Stromal cell of bone marrow (primary cell): ENCODE data around the gene BTD.
A peak's percentile ranks its signal among the peaks of the same experiment; 100 is the strongest.

Experiments
- DNase-seq: peaks from one replicate; pipeline ENCODE4 v3.0.0-alpha.2; 2012; ENCODE audit warnings: low read depth

The BTD gene

GRCh38 chr3:15637131-15637951 lies 35.8 kb downstream of the BTD start:
- no peak for DNase-seq

- DNase-seq: no peak
Observed at GRCh38 chr3:15638193-15638890, 36.8 kb downstream of the BTD start.

- no peak for DNase-seq
Observed at GRCh38 chr3:15638891-15639262, 37.3 kb downstream of the BTD start.

GRCh38 chr3:15645246-15645645 lies 43.7 kb downstream of the BTD start:
- DNase-seq: no peak

GRCh38 chr3:15645740-15646501 lies 44.4 kb downstream of the BTD start:
- DNase-seq: peak; percentile 70

- peak; percentile 99 for DNase-seq
Observed at GRCh38 chr3:15646851-15647511, 45.4 kb downstream of the BTD start.

DNA sequence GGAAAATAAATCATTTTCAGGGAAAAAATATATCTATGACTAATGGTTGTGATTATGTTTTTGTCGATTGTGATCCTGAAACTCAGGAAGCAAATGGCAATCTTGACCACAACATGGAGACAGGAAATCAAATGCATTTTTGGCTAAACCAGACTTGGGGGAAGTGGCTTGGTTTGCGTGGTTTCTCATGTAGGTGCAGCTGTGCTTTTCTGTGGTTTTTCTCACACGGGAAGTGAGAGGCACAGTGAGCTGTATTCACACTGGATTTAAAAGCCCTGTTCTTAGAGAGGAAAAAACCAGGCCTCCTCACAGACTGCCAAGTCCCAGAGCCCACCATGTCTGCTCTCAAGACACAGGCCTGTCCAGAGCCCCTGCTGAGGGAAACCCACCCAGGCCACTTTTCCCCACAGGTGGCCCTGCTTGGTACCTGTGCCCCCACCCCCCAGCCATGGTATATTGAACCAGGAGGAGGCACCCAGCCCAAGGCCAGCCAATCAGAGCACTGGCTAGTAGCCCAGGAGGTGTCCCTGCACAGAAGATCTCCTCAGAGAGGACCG lies 46.1 kb downstream of the BTD start:
- peak; percentile 89 for DNase-seq

DNA sequence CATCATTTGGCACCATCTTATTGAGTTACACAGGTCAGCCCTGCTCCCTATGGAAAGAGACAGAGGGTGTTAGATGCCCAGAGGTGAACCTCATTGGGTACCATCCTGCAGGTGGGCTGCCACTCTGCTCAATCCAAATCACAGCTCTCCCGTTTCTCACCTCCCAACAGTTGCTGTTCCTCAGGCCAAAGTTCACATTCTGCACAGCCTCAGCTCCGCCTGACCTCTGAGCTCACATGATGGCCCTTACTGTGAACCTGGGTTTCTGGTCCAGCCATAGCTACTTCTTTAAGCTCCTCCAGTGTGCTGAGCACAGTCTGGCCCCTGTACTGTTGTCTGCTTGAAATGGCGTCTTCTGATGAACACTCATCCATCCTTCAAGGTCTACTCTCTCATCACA lies 47.8 kb downstream of the BTD start:
- no peak for DNase-seq

DNA sequence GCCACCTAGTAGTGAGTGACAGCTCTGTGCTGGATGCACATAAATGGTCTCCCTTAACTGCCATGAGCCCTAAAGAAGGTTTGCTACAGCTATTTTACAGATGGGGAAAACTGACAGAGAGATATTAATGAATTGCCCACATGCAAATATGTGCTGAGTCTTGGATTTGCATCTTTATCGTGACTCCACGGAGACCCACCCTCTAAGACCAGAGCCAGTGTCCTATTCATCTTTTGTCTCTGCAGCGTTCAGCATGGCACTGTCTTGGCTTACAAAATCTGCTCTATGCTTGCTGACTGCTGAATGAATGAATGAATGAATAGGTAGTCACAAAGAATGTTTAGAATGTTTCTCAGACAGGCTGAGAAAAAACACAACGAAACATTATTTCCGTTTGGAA lies 48.3 kb downstream of the BTD start:
- DNase-seq: no peak

DNA sequence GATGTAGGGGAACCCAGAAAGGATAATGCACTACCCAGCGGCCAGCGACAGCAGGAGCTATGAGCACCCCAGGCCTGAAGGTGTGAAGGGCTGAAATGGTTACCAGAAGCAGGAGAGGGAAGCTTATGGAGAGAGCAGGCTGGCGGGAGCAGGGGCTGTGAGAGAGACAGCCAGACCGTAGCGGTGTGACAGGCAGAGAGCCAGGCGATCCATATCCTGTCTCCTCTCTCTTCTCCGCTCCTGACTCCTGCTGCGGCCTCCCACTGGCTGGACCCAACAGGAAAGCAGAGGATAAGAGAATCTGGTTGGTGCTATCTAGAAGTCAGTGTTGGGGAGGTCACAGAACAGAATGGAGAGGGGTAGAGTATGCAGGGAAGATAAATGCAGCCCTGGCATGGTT lies 49.9 kb downstream of the BTD start:
- no peak for DNase-seq

- no peak for DNase-seq
Observed at GRCh38 chr3:15653321-15653720, 51.8 kb downstream of the BTD start.

GRCh38 chr3:15654127-15654526 lies 52.6 kb downstream of the BTD start:
- DNase-seq: no peak

DNA sequence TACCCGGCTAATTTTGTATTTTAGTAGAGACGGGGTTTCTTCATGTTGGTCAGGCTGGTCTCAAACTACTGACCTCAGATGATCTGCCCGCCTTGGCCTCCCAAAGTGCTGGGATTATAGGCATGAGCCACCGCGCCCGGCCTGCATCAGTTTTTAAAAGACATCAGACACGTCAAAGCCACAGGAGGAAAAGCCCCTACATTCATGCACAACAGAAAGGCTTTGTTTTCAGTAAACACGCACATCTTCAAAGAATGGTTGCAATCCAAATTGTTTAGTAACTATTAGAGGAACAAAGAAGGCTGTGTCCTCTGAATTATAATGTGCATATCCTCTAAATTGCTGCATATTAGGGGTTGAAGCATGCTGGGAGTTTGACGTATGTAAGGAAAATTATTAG lies 53.3 kb downstream of the BTD start:
- no peak for DNase-seq

DNA sequence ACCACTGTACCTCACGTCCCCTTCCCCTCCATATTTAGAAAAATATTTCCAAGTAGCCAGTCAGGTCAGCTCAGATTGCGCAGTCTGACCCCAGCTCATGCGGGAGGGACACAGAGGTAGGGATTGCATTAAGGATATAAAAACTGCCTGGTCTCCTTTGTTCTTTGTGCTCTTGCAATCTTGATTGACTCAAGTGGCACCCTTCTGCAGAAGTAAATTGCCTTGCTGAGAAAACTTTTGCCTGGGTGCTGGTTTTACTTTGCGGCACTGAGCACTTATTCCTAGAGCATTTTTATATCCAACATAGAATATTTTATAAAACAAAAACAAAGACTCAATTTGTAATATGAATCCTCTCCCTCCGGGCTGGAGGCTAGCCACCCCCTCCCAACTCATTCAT lies 54.8 kb downstream of the BTD start:
- DNase-seq: no peak

GRCh38 chr3:15657016-15657415 lies 55.5 kb downstream of the BTD start:
- no peak for DNase-seq

GRCh38 chr3:15659254-15659975 lies 57.9 kb downstream of the BTD start:
- no peak for DNase-seq

DNA sequence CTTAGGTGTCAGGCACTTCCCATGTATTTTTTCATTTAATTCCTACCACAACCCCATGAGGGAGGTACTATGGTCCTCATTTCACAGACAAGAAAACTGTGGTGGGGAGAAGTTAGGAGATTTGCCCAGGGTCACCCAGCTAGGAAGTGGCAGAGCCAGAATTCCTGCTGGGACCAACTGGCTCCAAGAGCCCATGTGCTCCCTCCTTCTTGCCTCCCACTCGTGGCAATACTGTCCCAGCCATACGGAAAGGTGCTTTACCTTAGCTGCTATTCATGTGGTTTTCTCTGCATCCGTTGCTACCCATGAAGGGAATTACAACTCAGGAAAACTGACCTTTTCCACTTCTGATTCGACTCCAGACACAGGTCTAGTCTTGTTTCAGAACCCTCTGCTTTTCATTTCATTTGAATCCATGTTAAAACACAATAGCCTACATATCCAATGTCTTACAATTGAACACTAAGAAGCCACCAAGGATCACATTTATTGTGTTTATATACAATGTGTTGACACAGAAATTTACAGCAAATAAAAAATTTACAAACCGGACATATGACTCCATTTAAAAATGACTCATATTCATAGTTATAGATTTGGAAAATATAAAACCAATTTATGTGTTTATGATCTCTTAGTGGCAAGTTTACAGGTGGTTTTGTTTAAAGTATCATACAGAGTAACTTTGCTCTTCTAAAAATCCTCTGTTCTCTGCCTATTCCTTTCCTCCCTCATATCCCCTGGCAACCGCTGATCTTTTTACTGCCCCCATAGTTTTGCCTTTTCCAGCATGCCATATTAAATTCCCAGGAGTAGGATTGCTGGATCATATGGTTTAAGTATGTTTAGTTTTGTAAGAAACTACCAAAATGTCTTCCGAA lies 58.8 kb downstream of the BTD start:
- no peak for DNase-seq

DNA sequence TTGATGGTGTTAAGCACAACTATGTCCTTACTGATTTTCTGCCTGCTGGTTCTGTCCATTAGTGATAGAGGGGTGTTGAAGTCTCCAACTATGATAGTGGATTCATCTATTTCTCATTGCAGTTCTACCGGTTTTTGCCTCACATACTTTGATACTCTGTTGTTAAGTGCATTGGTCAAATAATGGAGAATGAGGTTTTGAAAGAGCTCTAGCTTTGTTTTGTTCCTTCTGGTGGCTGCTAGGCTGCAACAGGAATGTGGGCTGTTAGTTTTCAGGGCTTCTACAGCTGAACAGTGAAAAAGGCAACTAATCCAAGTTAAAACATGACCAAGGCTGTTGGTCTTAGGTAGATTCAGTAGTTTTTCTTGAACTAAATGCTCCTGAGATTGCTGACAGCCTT lies 62.6 kb downstream of the BTD start:
- no peak for DNase-seq

GRCh38 chr3:15665510-15666150 lies 64.1 kb downstream of the BTD start:
- DNase-seq: no peak

GRCh38 chr3:15666277-15666676 lies 64.7 kb downstream of the BTD start:
- no peak for DNase-seq
